ENCODE data around the gene STARD9. TPM values are rescaled to one million over a fixed set of nuclear protein-coding genes. Genes with fewer than 3 reads are reported as not detected.

Gene STARD9
- total and polyA plus RNA-seq, 2 of the 13 experiments (the other 11 are each of a cell fraction or from before 2014, with no cell fraction given), result 5.3 to 7.5 TPM

DNA sequence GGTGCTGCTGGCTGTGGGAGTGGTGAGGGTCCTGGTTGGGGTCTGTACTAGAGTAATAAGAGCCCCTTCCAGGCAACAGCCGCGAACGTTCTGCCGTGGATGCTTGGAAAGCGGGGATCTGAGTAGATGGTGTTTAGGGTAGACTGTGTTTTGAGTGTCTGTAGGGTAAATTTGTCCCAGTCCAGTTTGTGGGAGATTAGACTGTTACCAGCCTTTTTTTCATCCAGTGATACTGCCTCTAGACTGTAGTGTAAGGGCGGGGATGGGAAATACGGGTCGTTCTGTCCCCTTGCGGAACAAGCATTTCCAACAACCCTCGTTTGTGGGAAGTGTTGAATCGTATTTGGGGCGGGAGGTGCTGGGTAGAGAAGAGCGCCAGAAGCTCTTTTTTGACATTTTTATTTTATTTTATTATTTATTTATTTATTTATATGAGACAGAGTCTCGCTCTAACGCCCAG is 26.3 kb upstream of the STARD9 start:
- Histone ChIP-seq H3K4me2 (ENCODE audit: low read depth, low read length) (peak overlapping the region; percentile 77), H3K27me3 (ENCODE audit: control insufficient read depth in 1 of 2, insufficient read depth in 2 of 2, low read length in 2 of 2) (no peaks in the 10 kb centered on the region; a peak in 1 of 5 replicates), H3K9me3 (ENCODE audit: low read length) (no peaks in the 10 kb centered on the region), H3K27ac (ENCODE audit: extremely low read length, insufficient read depth, low read length) (peak overlapping the region; percentile 68), H3K79me2 (ENCODE audit: insufficient read depth, low read length) (peaks cover 50% of the 10 kb centered on the region), H3K9ac (ENCODE audit: insufficient read depth, low read depth, low read length) (peak overlapping the region; percentile 93), H3K4me1 (ENCODE audit: insufficient read depth, low read length) (peaks cover 45% of the 10 kb centered on the region), H3K36me3 (replicated peaks in 1 of 2; ENCODE audit: control insufficient read depth in 1 of 2, insufficient read depth in 2 of 2, low read length in 2 of 2) (peaks cover 0 to 13% of the 10 kb centered on the region in 2 experiments; a peak in 3 of 5 replicates), H3K4me3 (replicated peaks in 1 of 3; ENCODE audit: insufficient read depth in 1 of 3, low read depth in 2 of 3, low read length in 3 of 3) (peak overlapping the region; percentile 87 to 96 (median 96)), H2AFZ (ENCODE audit: low read length) (no peak overlapping the region), H4K20me1 (ENCODE audit: insufficient read depth, low read length) (no peaks in the 10 kb centered on the region)
- WGBS (ENCODE audit: low lambda C conversion rate), result under 1% methylated on average over 12 of the region's 15 CpGs
- in situ Hi-C loops (cut with HindIII; ENCODE audit: extremely low pct_ligation_motif_present, low pct_unique_long_range_greater_than_20kb) (no loop called here), intact Hi-C loops (cut with micrococcal nuclease; ENCODE audit: unreplicated experiment) (loop anchor here (2.0 to 5.0 kb wide), 2 partner anchors 58 to 103 kb away; partner anchors contain the start of gene ZNF106)
- DNase-seq (ENCODE audit: low spot score), result peak; percentile 12
- no peak for FAIRE-seq
- ChIA-PET CTCF (ENCODE audit: low intra/inter-chr PET ratio, low total read pairs) (no interaction called here), POLR2A (interaction anchor here (1.2 to 2.1 kb wide), 4 partner anchors 26 to 58 kb away, joined by 3 to 20 read pairs (median 8); partner anchors contain the start of genes SNAP23, STARD9 and ZNF106)
- peak; percentile 60 for ATAC-seq
- TSS peak; percentile 70 for BruUV-seq (replicated peaks)
- TF ChIP-seq GATAD1 (CRISPR knock-in tag; IDR thresholded peaks at IDR 0.05) (no peak), IKZF4 (CRISPR knock-in tag; IDR thresholded peaks at IDR 0.05; ENCODE audit: borderline replicate concordance, low read depth, not compliant biosample characterization) (no peak), ZNF121 (CRISPR knock-in tag; IDR thresholded peaks at IDR 0.05) (no peak), REPIN1 (CRISPR knock-in tag; IDR thresholded peaks at IDR 0.05; ENCODE audit: borderline replicate concordance, low read depth) (no peak), KDM5A (IDR thresholded peaks at IDR 0.05; ENCODE audit: borderline replicate concordance, low read length) (0 out of 2 replicates have a peak, but pooled peaks have one; percentile 91), ZNF839 (CRISPR knock-in tag; IDR thresholded peaks at IDR 0.05; ENCODE audit: borderline replicate concordance) (no peak), ZZZ3 (CRISPR knock-in tag; IDR thresholded peaks at IDR 0.05; ENCODE audit: borderline replicate concordance) (0 out of 2 replicates have a peak, but pooled peaks have one; percentile 15), KAT7 (CRISPR knock-in tag; IDR thresholded peaks at IDR 0.05; ENCODE audit: borderline replicate concordance) (no peak), EP300 (IDR thresholded peaks at IDR 0.05; ENCODE audit: low read depth in 2 of 2, low read length in 2 of 2) (peak in 1 of 2 experiments; percentile 30; a peak in 1 of 4 replicates), EP300 (CRISPR knock-in tag; IDR thresholded peaks at IDR 0.05; ENCODE audit: borderline replicate concordance) (no peak), ZNF674 (CRISPR knock-in tag; IDR thresholded peaks at IDR 0.05; ENCODE audit: low read depth) (no peak), HNRNPL (IDR thresholded peaks at IDR 0.05; ENCODE audit: low read depth, low read length) (no peak), ZNF549 (CRISPR knock-in tag; IDR thresholded peaks at IDR 0.05) (no peak), ZNF44 (CRISPR knock-in tag; IDR thresholded peaks at IDR 0.05) (no peak), TEAD3 (CRISPR knock-in tag; optimal IDR thresholded peaks at IDR 0.05; ENCODE audit: borderline replicate concordance) (no peak)
- TF ChIP-seq, protein P1, sequence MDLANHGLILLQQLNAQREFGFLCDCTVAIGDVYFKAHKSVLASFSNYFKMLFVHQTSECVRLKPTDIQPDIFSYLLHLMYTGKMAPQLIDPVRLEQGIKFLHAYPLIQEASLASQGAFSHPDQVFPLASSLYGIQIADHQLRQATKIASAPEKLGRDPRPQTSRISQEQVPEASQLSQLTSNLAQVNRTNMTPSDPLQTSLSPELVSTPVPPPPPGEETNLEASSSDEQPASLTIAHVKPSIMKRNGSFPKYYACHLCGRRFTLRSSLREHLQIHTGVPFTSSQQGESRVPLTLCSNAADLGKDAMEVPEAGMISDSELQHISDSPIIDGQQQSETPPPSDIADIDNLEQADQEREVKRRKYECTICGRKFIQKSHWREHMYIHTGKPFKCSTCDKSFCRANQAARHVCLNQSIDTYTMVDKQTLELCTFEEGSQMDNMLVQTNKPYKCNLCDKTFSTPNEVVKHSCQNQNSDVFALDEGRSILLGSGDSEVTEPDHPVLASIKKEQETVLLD (CRISPR knock-in tag; IDR thresholded peaks at IDR 0.05; ENCODE audit: low read depth), result no peak
- TF ChIP-seq, protein P2, sequence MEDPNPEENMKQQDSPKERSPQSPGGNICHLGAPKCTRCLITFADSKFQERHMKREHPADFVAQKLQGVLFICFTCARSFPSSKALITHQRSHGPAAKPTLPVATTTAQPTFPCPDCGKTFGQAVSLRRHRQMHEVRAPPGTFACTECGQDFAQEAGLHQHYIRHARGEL (CRISPR knock-in tag; IDR thresholded peaks at IDR 0.05), result no peak
- TF ChIP-seq, protein P3, sequence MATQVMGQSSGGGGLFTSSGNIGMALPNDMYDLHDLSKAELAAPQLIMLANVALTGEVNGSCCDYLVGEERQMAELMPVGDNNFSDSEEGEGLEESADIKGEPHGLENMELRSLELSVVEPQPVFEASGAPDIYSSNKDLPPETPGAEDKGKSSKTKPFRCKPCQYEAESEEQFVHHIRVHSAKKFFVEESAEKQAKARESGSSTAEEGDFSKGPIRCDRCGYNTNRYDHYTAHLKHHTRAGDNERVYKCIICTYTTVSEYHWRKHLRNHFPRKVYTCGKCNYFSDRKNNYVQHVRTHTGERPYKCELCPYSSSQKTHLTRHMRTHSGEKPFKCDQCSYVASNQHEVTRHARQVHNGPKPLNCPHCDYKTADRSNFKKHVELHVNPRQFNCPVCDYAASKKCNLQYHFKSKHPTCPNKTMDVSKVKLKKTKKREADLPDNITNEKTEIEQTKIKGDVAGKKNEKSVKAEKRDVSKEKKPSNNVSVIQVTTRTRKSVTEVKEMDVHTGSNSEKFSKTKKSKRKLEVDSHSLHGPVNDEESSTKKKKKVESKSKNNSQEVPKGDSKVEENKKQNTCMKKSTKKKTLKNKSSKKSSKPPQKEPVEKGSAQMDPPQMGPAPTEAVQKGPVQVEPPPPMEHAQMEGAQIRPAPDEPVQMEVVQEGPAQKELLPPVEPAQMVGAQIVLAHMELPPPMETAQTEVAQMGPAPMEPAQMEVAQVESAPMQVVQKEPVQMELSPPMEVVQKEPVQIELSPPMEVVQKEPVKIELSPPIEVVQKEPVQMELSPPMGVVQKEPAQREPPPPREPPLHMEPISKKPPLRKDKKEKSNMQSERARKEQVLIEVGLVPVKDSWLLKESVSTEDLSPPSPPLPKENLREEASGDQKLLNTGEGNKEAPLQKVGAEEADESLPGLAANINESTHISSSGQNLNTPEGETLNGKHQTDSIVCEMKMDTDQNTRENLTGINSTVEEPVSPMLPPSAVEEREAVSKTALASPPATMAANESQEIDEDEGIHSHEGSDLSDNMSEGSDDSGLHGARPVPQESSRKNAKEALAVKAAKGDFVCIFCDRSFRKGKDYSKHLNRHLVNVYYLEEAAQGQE (IDR thresholded peaks at IDR 0.05; ENCODE audit: borderline replicate concordance in 1 of 2, low read depth in 1 of 2, low read length in 2 of 2), result no peak
- TF ChIP-seq, protein P4, sequence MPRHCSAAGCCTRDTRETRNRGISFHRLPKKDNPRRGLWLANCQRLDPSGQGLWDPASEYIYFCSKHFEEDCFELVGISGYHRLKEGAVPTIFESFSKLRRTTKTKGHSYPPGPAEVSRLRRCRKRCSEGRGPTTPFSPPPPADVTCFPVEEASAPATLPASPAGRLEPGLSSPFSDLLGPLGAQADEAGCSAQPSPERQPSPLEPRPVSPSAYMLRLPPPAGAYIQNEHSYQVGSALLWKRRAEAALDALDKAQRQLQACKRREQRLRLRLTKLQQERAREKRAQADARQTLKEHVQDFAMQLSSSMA (CRISPR knock-in tag; IDR thresholded peaks at IDR 0.05), result no peak
